GM21737 (cell line): ENCODE measurements around the gene CD40.
A peak's percentile ranks its signal among the peaks of the same experiment; 100 is the strongest.
"Not testable (repeated sequence)": the region's sequence is repeated elsewhere in the genome, so short reads cannot be mapped to it uniquely, and the experiment has no call there.

ENCODE experiments used
- ATAC-seq: cut with Tn5 transposase; IDR thresholded peaks from one replicate; pipeline ENCODE4 v1.9.1; 2021; ENCODE audit warnings: mild to moderate bottlenecking, moderate library complexity; ENCODE audit not compliant: unreplicated experiment

The CD40 gene

GRCh38 chr20:46091622-46092535, 26.2 kb upstream of the CD40 start:
- ATAC-seq, result not testable (repeated sequence)

GRCh38 chr20:46093531-46093930, 24.6 kb upstream of the CD40 start:
- no peak for ATAC-seq

- ATAC-seq, result no peak
Measured at GRCh38 chr20:46099491-46100287, 18.4 kb upstream of the CD40 start.

GRCh38 chr20:46100444-46100843, 17.7 kb upstream of the CD40 start:
- not testable (repeated sequence) for ATAC-seq

- ATAC-seq, result no peak
Measured at GRCh38 chr20:46100988-46101387, 17.1 kb upstream of the CD40 start.

GRCh38 chr20:46101957-46102356, 16.2 kb upstream of the CD40 start:
- no peak for ATAC-seq

- ATAC-seq, result no peak
Measured at GRCh38 chr20:46102940-46103339, 15.2 kb upstream of the CD40 start.

- no peak for ATAC-seq
Measured at GRCh38 chr20:46104262-46104661, 13.9 kb upstream of the CD40 start.

- no peak for ATAC-seq
Measured at GRCh38 chr20:46107061-46107460, 11.1 kb upstream of the CD40 start.

- ATAC-seq, result peak; percentile 71
Measured at GRCh38 chr20:46108435-46108841, 9.7 kb upstream of the CD40 start.

GRCh38 chr20:46108976-46109375, 9.1 kb upstream of the CD40 start:
- ATAC-seq, result no peak

GRCh38 chr20:46111028-46111835, 6.9 kb upstream of the CD40 start:
- ATAC-seq, result peak; percentile 41

GRCh38 chr20:46111836-46112212, 6.3 kb upstream of the CD40 start:
- ATAC-seq, result no peak

GRCh38 chr20:46112430-46113112, 5.5 kb upstream of the CD40 start:
- no peak for ATAC-seq

GRCh38 chr20:46113113-46113470, 5.0 kb upstream of the CD40 start:
- ATAC-seq, result no peak

- ATAC-seq, result no peak
Measured at GRCh38 chr20:46114449-46114848, 3.7 kb upstream of the CD40 start.

GRCh38 chr20:46118481-46119020, 437 bp downstream of the CD40 start:
- ATAC-seq, result peak; percentile 32

- ATAC-seq, result peak; percentile 31
Measured at GRCh38 chr20:46119028-46119546, 973 bp downstream of the CD40 start.

- ATAC-seq, result no peak
Measured at GRCh38 chr20:46119547-46119946, 1.4 kb downstream of the CD40 start.

GRCh38 chr20:46120136-46120535, 2.0 kb downstream of the CD40 start:
- ATAC-seq, result no peak
